Hepatocyte (in vitro differentiated cells): ENCODE data around the gene TRMT61A.
A peak's percentile ranks its signal among the peaks of the same experiment; 100 is the strongest.

Source experiments
- CTCF ChIP-seq: fragments of 200-600 bp; sonication (generic); IDR thresholded peaks from 2 replicates; pipeline ENCODE4 v1.5.1; 2016; ENCODE audit warnings: antibody characterized with exemption, mild to moderate bottlenecking; ENCODE audit not compliant: poor library complexity
- EZH2 ChIP-seq: fragments of 200-600 bp; sonication (generic); IDR thresholded peaks from 2 replicates; pipeline ENCODE4 v1.6.1; 2016; ENCODE audit warnings: antibody characterized with exemption, mild to moderate bottlenecking, borderline replicate concordance

- TF ChIP-seq CTCF (peak; percentile 15), EZH2 (no peak)
These were observed 4.7 kb upstream of the TRMT61A start for GRCh38 chr14:103524002-103524935.
